HEK293T (cell line): ENCODE results near the gene PKIB.

Experiments used
- CTCF ChIA-PET: fragments of 350-600 bp; formaldehyde crosslinking; extraction: SDS; loops from one replicate; lab custom pipeline; 2021; ENCODE audit warnings: antibody characterized with exemption, inconsistent platforms; lab: Yijun Ruan, JAX
- POLR2A ChIA-PET: fragments of 350-600 bp; formaldehyde crosslinking; extraction: SDS; loops from one replicate; lab custom pipeline; 2020; ENCODE audit warnings: antibody characterized with exemption, inconsistent platforms; lab: Yijun Ruan, JAX
- DNase-seq: peaks from one replicate; pipeline ENCODE4 v3.0.0; 2012; ENCODE audit warnings: mixed read lengths; ENCODE audit errors: extremely low spot score
- ARNT ChIP-seq: fragments of 450-650 bp; IDR thresholded peaks from 2 replicates; pipeline ENCODE4 v1.6.1; 2017; ENCODE audit warnings: mild to moderate bottlenecking
- BHLHE40 ChIP-seq: fragments of 450-650 bp; IDR thresholded peaks from 2 replicates; pipeline ENCODE4 v1.6.1; 2016; ENCODE audit warnings: mild to moderate bottlenecking, moderate library complexity, borderline replicate concordance
- CTBP1 ChIP-seq: fragments of 450-650 bp; IDR thresholded peaks from 2 replicates; pipeline ENCODE4 v1.6.1; 2016; ENCODE audit warnings: borderline replicate concordance
- ELF4 ChIP-seq: fragments of 450-650 bp; IDR thresholded peaks from 2 replicates; pipeline ENCODE4 v1.6.1; 2017; ENCODE audit warnings: antibody characterized with exemption
- FOXA1 ChIP-seq: fragments of 450-650 bp; IDR thresholded peaks from 2 replicates; pipeline ENCODE4 v1.6.1; 2016; ENCODE audit warnings: mild to moderate bottlenecking
- FOXK2 ChIP-seq: fragments of 450-650 bp; IDR thresholded peaks from 2 replicates; pipeline ENCODE4 v1.6.1; 2016; ENCODE audit warnings: mild to moderate bottlenecking
- FOXM1 ChIP-seq: fragments of 450-650 bp; IDR thresholded peaks from 2 replicates; pipeline ENCODE4 v1.6.1; 2017; ENCODE audit warnings: mild to moderate bottlenecking, borderline replicate concordance
- HDGF ChIP-seq: fragments of 450-650 bp; IDR thresholded peaks from 2 replicates; pipeline ENCODE4 v1.6.1; 2017; ENCODE audit warnings: antibody characterized with exemption, borderline replicate concordance
- L3MBTL2 ChIP-seq: fragments of 450-650 bp; conservative IDR thresholded peaks from 2 replicates; pipeline ENCODE4 v1.6.1; 2016; ENCODE audit warnings: mild to moderate bottlenecking
- LEF1 ChIP-seq: fragments of 450-650 bp; IDR thresholded peaks from 2 replicates; pipeline ENCODE4 v1.6.1; 2017; ENCODE audit warnings: mild to moderate bottlenecking, borderline replicate concordance
- NFRKB ChIP-seq: fragments of 450-650 bp; IDR thresholded peaks from 2 replicates; pipeline ENCODE4 v1.6.1; 2016; ENCODE audit warnings: mild to moderate bottlenecking, moderate library complexity
- SP1 ChIP-seq: fragments of 450-650 bp; IDR thresholded peaks from 2 replicates; pipeline ENCODE4 v1.6.1; 2017
- SUZ12 ChIP-seq: fragments of 450-650 bp; IDR thresholded peaks from 2 replicates; pipeline ENCODE4 v1.6.1; 2016; ENCODE audit warnings: mild to moderate bottlenecking
- TARDBP ChIP-seq: fragments of 450-650 bp; IDR thresholded peaks from 2 replicates; pipeline ENCODE4 v1.6.1; 2016
- ZNF384 ChIP-seq: fragments of 450-650 bp; IDR thresholded peaks from 2 replicates; pipeline ENCODE4 v1.6.1; 2016
- TF ChIP-seq, protein P1 (sequence below): fragments of 450-650 bp; IDR thresholded peaks from 2 replicates; pipeline ENCODE4 v1.6.1; 2016

The PKIB gene, protein sequence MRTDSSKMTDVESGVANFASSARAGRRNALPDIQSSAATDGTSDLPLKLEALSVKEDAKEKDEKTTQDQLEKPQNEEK

DNA sequence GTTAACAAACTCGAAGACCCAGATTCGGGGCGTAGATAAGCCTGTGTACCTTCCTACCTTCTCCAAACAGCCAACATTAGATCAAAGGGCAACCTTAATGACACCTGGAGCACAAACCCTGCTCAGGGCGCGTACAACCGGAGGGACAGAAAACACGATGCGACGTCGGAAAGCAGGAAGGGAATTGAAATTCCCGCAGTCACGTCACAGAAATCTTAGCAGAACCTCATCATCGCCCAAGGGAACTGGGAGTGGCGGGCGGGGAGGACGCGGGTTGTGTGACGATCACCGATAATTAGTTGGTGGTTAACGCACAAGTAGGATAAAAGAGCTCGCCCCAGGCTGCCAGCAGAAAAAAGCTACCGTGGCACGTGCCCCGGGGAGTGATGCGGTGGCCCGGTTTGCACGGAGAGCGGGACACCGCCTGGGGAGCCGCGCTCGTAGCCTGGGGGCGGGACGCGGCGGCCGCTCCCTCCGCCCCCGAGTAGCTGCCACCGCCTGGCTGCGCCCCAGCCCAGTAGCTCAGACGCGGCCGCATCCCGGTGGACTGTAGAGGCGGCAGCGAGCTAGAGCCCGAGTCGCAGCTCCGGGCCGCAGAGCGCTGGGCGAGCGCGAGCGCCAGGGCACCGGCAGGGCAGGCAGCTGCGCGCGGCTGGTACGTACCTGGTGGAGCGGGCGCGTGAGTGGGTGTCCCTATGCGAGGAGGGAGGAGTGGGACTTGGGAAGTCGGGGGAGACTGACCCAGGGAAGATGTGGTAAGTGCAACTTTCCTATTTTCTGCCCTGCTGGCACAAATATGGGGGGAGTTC is at the start of gene PKIB:
Gene PKIB (plus strand): TSS at position 525 of the 809 bp plus-strand sequence. CDS start 107,390 bp downstream, outside the sequence.
- TF ChIP-seq BHLHE40 (no peak), ELF4 (no peak), SP1 (no peak), ZNF384 (no peak), CTBP1 (no peak), FOXK2 (no peak), FOXA1 (no peak), SUZ12 (no peak), FOXM1 (no peak), TARDBP (no peak), HDGF (no peak), ARNT (no peak), LEF1 (no peak), NFRKB (no peak), L3MBTL2 (peak; percentile 85)
- TF ChIP-seq, protein P1, sequence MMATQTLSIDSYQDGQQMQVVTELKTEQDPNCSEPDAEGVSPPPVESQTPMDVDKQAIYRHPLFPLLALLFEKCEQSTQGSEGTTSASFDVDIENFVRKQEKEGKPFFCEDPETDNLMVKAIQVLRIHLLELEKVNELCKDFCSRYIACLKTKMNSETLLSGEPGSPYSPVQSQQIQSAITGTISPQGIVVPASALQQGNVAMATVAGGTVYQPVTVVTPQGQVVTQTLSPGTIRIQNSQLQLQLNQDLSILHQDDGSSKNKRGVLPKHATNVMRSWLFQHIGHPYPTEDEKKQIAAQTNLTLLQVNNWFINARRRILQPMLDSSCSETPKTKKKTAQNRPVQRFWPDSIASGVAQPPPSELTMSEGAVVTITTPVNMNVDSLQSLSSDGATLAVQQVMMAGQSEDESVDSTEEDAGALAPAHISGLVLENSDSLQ: peak; percentile 20; the same call in 1 of the 2 replicates
- CTCF ChIA-PET: interaction anchor here (0.6 to 1.5 kb wide), 3 partner anchors 47 to 227 kb away, joined by 3 to 8 read pairs (median 7); no protein-coding TSS in a partner anchor
- peak; percentile 90 for DNase-seq
- POLR2A ChIA-PET: interaction anchor here (0.9 to 1.2 kb wide), 5 partner anchors 10 to 132 kb away, joined by 3 to 4 read pairs (median 3); no protein-coding TSS in a partner anchor

DNA sequence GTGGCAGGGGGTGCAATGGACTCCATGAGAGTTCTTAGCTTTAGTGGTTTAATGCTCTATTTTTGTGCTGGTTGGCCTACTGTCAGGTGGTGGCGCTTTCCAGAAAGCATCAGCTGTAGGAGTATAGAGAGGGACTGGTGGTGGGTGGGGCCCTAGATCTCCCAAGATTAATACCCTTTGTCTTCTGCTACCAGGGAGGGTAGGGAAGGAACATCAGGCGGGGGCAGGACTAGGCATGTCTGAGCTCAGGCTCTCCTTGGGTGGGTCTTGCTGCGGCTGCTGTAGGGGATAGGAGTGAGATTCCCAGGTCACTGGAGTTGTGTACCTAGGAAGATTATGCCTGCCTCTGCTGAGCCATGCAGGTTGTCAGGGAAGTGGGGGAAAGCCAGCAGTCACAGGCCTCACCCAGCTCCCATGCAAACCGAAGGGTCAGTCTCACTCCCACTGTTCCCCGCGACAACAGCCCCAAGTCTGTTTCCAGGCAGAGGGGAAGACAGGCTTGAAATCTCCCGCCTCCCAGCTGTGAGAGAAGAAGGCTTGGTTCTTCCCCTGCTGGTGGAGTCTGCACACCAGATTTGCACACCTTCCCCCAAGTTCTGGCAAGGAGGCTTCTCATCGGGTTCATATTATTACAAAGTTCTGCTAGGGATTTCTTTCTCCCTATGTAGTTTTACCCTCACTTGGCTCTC is 46.7 kb upstream of the PKIB start:
- no peak for DNase-seq
- TF ChIP-seq ELF4 (no peak), ZNF384 (no peak), TARDBP (no peak), ARNT (no peak), HDGF (no peak), NFRKB (no peak), LEF1 (no peak), SP1 (no peak), BHLHE40 (no peak)
- TF ChIP-seq, protein P1: no peak
- CTCF ChIA-PET: interaction anchor here (1.2 kb wide), 1 partner anchor 71 kb away, joined by 3 read pairs; no protein-coding TSS in a partner anchor
- POLR2A ChIA-PET: no interaction called here

DNA sequence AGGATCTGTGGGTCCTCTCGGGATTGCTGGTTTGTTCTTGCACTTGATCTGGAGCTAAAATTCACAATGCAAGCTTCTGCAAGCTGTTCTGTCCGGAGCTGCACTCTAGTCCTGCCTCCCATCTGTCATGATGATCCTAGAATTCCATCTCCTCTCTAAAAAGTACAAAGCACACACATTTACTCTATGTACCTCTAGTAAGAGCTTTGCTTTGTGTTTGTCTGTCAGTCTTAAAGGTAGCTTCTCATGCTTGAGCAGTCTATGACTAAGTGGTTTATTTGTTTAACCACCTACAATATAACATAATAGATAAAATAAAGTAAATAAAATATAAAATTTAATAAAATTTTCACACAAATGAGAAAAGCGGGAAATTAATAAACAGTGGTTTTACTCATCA is 46.0 kb upstream of the PKIB start:
- TF ChIP-seq, protein P1: no peak
- TF ChIP-seq ZNF384 (no peak), LEF1 (no peak), SP1 (no peak), FOXA1 (no peak), TARDBP (no peak), NFRKB (no peak), SUZ12 (no peak), FOXK2 (no peak), L3MBTL2 (no peak), HDGF (no peak), FOXM1 (no peak)
- no peak for DNase-seq
- POLR2A ChIA-PET: no interaction called here
- CTCF ChIA-PET: interaction anchor here (0.6 to 1.2 kb wide), 2 partner anchors 72 to 445 kb away, joined by 3 read pairs; no protein-coding TSS in a partner anchor

DNA sequence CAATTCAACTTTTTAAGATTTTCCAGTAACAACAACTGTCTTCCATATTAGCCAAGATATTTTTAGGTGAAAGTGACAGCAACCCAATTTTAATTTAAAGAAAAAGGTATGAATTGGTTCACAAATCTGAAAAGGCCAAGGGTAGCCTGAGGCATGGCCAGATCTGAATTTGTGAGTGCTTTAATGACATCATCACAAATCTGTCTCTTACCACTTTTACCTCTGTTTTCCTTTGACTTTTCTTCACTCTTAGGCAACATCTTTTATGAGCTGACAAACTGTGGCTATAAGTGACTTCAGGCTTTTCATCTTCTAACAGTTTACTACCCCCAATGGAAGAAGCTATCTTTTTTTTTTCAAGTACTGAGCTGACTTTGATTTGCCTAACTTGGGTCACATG is 44.5 kb upstream of the PKIB start:
- ChIA-PET POLR2A (no interaction called here), CTCF (no interaction called here)
- DNase-seq: no peak
- TF ChIP-seq TARDBP: no peak

DNA sequence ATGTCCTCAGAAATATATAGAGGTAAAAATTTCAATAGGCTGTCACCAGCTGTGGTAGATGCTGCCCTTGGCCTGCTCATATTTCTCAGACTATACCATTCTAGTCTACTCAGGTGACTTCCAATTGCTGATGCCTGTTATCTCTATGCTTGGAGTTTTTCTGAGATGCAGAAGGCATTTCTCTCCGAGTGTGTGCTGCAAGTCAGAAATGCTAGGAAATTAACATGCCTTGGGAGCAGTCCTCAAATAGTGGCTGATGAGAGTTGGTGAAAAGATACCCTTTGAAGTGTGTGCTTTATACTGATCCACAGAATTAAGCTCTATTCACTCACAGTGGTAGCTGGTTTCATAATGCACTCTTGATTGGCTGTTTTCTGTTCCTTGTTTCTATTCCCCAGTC is 43.2 kb upstream of the PKIB start:
- CTCF ChIA-PET: no interaction called here
- TF ChIP-seq ZNF384 (no peak), BHLHE40 (no peak), NFRKB (no peak), HDGF (no peak), SP1 (no peak), CTBP1 (no peak), FOXA1 (no peak), L3MBTL2 (no peak), FOXM1 (no peak), FOXK2 (no peak), SUZ12 (no peak), LEF1 (no peak), TARDBP (no peak), ARNT (no peak), ELF4 (no peak)
- TF ChIP-seq, protein P1: no peak
- DNase-seq: no peak
- POLR2A ChIA-PET: no interaction called here
